ENCODE results near the gene TMED10.
"Not testable (repeated sequence)": the region's sequence is repeated elsewhere in the genome, so short reads cannot be mapped to it uniquely, and the experiment has no call there.

DNA sequence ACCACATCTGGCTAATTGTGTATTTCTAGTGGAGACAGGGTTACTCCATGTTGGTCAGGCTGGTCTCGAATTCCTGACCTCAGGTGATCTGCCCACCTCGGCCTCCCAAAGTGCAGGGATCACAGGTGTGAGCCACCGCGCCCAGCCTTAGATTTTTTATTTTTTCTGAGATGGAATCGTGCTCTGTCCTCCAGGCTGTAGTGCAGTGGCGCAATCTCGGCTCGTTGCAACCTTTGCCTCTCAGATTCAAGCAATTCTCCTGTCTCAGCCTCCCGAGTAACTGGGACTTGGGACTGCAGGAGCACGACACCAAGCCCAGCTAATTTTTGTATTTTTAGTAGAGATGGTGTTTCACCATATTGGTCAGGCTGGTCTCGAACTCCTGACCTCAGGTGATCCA is 5.8 kb upstream of the TMED10 start:
- TF ChIP-seq, protein P1, sequence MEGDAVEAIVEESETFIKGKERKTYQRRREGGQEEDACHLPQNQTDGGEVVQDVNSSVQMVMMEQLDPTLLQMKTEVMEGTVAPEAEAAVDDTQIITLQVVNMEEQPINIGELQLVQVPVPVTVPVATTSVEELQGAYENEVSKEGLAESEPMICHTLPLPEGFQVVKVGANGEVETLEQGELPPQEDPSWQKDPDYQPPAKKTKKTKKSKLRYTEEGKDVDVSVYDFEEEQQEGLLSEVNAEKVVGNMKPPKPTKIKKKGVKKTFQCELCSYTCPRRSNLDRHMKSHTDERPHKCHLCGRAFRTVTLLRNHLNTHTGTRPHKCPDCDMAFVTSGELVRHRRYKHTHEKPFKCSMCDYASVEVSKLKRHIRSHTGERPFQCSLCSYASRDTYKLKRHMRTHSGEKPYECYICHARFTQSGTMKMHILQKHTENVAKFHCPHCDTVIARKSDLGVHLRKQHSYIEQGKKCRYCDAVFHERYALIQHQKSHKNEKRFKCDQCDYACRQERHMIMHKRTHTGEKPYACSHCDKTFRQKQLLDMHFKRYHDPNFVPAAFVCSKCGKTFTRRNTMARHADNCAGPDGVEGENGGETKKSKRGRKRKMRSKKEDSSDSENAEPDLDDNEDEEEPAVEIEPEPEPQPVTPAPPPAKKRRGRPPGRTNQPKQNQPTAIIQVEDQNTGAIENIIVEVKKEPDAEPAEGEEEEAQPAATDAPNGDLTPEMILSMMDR (conservative IDR thresholded peaks at IDR 0.05) = not testable (repeated sequence)
- not testable (repeated sequence) for TF ChIP-seq EZH2 (IDR thresholded peaks at IDR 0.05; ENCODE audit: low read depth)

All from PC-9 (cell line).